ENCODE measurements around the gene HSPB8.

The HSPB8 gene
- 0 reads per million in 3 experiments for total RNA-seq

- no peak for DNase-seq
These were observed at the start of gene HSPB8 for GRCh38 chr12:119178544-119179334. Gene HSPB8 (plus strand): TSS chr12:119178931. CDS start chr12:119179313, 382 bp downstream.

GRCh38 chr12:119129827-119130434, 48.8 kb upstream of the HSPB8 start:
- DNase-seq: no peak

- DNase-seq: no peak
These were observed 48.2 kb upstream of the HSPB8 start for GRCh38 chr12:119130523-119130922.

GRCh38 chr12:119134284-119135072, 44.3 kb upstream of the HSPB8 start:
- no peak for DNase-seq

GRCh38 chr12:119136811-119137410, 41.8 kb upstream of the HSPB8 start:
- no peak for DNase-seq

GRCh38 chr12:119139448-119139847, 39.3 kb upstream of the HSPB8 start:
- DNase-seq: no peak

GRCh38 chr12:119145367-119145766, 33.4 kb upstream of the HSPB8 start:
- no peak for DNase-seq

GRCh38 chr12:119147847-119148448, 30.8 kb upstream of the HSPB8 start:
- no peak for DNase-seq

- no peak for DNase-seq
These were observed 29.5 kb upstream of the HSPB8 start for GRCh38 chr12:119149270-119149669.

GRCh38 chr12:119151445-119152026, 27.2 kb upstream of the HSPB8 start:
- no peak for DNase-seq

- DNase-seq: no peak
These were observed 25.0 kb upstream of the HSPB8 start for GRCh38 chr12:119153477-119154434.

- DNase-seq: no peak
These were observed 24.3 kb upstream of the HSPB8 start for GRCh38 chr12:119154435-119154818.

- DNase-seq: no peak
These were observed 22.2 kb upstream of the HSPB8 start for GRCh38 chr12:119156401-119157044.

GRCh38 chr12:119157528-119157927, 21.2 kb upstream of the HSPB8 start:
- no peak for DNase-seq

- DNase-seq: no peak
These were observed 20.8 kb upstream of the HSPB8 start for GRCh38 chr12:119157978-119158377.

- DNase-seq: no peak
These were observed 20.3 kb upstream of the HSPB8 start for GRCh38 chr12:119158402-119158801.

GRCh38 chr12:119159844-119160243, 18.9 kb upstream of the HSPB8 start:
- DNase-seq: no peak

GRCh38 chr12:119167902-119168301, 10.8 kb upstream of the HSPB8 start:
- DNase-seq: no peak

- DNase-seq: no peak
These were observed 10.0 kb upstream of the HSPB8 start for GRCh38 chr12:119168721-119169120.

GRCh38 chr12:119169150-119169549, 9.6 kb upstream of the HSPB8 start:
- DNase-seq: no peak

- DNase-seq: no peak
These were observed 7.4 kb upstream of the HSPB8 start for GRCh38 chr12:119171291-119171690.

Data from central memory CD4-positive, alpha-beta T cell (primary cell).